HepG2 (cell line): ENCODE data around the gene NADK2. TPM values are rescaled to one million over a fixed set of nuclear protein-coding genes. Genes with fewer than 3 reads are reported as not detected.

Source experiments
- CHD2 ChIP-seq: IDR thresholded peaks from 2 replicates; pipeline ENCODE4 v1.6.1; 2011; ENCODE audit warnings: low read depth, low read length, improper control_type of control experiment
- FOXP1 ChIP-seq, 2 experiments: fragments of 450-650 bp in 1 of 2; IDR thresholded peaks; 2 replicates each; pipeline ENCODE4 v1.6.1; 2017 to 2018; ENCODE audit warnings: antibody characterized with exemption in 1 of 2
- GABPA ChIP-seq, 2 experiments: IDR thresholded peaks; 2 replicates each; pipeline ENCODE4 v1.6.1; 2011 to 2016; ENCODE audit warnings: low read depth in 2 of 2, low read length in 1 of 2, missing biosample characterization in 1 of 2, missing genetic modification characterization in 1 of 2
- KDM4B ChIP-seq: sonication (generic); formaldehyde crosslinking; IDR thresholded peaks from 2 replicates; pipeline ENCODE4 v1.4.0; 2020; ENCODE audit warnings: missing genetic modification reagents
- LRRFIP1 ChIP-seq: sonication (generic); formaldehyde crosslinking; conservative IDR thresholded peaks from 2 replicates; pipeline ENCODE4 v1.4.0; 2020; ENCODE audit warnings: missing genetic modification reagents
- NPAS2 ChIP-seq: sonication (generic); formaldehyde crosslinking; IDR thresholded peaks from 2 replicates; pipeline ENCODE4 v1.8.0; 2022; ENCODE audit warnings: mild to moderate bottlenecking, missing genetic modification reagents, borderline replicate concordance
- PCBP1 ChIP-seq: fragments of 200-400 bp; formaldehyde crosslinking; IDR thresholded peaks from 2 replicates; pipeline ENCODE4 v1.6.1; 2017; ENCODE audit warnings: mild to moderate bottlenecking, low read depth, low read length, borderline replicate concordance
- RFX1 ChIP-seq: fragments of 450-650 bp; IDR thresholded peaks from 2 replicates; pipeline ENCODE4 v1.6.1; 2017
- SOX13 ChIP-seq, 3 experiments: fragments of 450-650 bp in 1 of 3; sonication (generic) in 1 of 3; formaldehyde crosslinking in 1 of 3; IDR thresholded peaks in 2 of 3; conservative IDR thresholded peaks in 1 of 3; 2 replicates each; pipeline versions ENCODE4 v1.5.0 to v1.6.1; 2016 to 2020; ENCODE audit warnings: antibody characterized with exemption in 1 of 3, mild to moderate bottlenecking in 1 of 3, missing compliant biosample characterization in 1 of 3, missing genetic modification reagents in 1 of 3, moderate library complexity in 1 of 3
- SP4 ChIP-seq: sonication (generic); formaldehyde crosslinking; IDR thresholded peaks from 2 replicates; pipeline ENCODE4 v1.8.1; 2023; ENCODE audit warnings: mild to moderate bottlenecking, missing genetic modification reagents
- SRF ChIP-seq: IDR thresholded peaks from 2 replicates; pipeline ENCODE4 v1.6.1; 2011; ENCODE audit warnings: mild to moderate bottlenecking, low read depth, low read length, moderate library complexity
- THAP7 ChIP-seq: sonication (generic); formaldehyde crosslinking; IDR thresholded peaks from 2 replicates; pipeline ENCODE4 v1.8.1; 2023; ENCODE audit warnings: mild to moderate bottlenecking, missing genetic modification reagents
- ZNF121 ChIP-seq: sonication (generic); formaldehyde crosslinking; IDR thresholded peaks from 2 replicates; pipeline ENCODE4 v1.5.0; 2020; ENCODE audit warnings: mild to moderate bottlenecking, missing genetic modification reagents
- ZNF224 ChIP-seq: sonication (generic); formaldehyde crosslinking; IDR thresholded peaks from 2 replicates; pipeline ENCODE4 v1.5.0; 2020; ENCODE audit warnings: mild to moderate bottlenecking, missing genetic modification reagents
- ZNF275 ChIP-seq: sonication (generic); formaldehyde crosslinking; IDR thresholded peaks from 2 replicates; pipeline ENCODE4 v1.8.0; 2022; ENCODE audit warnings: missing genetic modification reagents, mild to moderate bottlenecking, inconsistent platforms, borderline replicate concordance
- ZNF546 ChIP-seq: sonication (generic); formaldehyde crosslinking; conservative IDR thresholded peaks from 2 replicates; pipeline ENCODE4 v1.8.1; 2023; ENCODE audit warnings: mild to moderate bottlenecking, missing genetic modification reagents
- ZNF652 ChIP-seq: IDR thresholded peaks from 2 replicates; pipeline ENCODE4 v1.6.1; 2016; ENCODE audit warnings: low read depth, borderline replicate concordance
- ZNF883 ChIP-seq: sonication (generic); formaldehyde crosslinking; IDR thresholded peaks from 2 replicates; pipeline ENCODE4 v1.5.1; 2020; ENCODE audit warnings: mild to moderate bottlenecking, missing genetic modification reagents; ENCODE audit errors: not compliant biosample characterization
- ZXDC ChIP-seq: sonication (generic); formaldehyde crosslinking; IDR thresholded peaks from 2 replicates; pipeline ENCODE4 v1.5.0; 2020; ENCODE audit warnings: mild to moderate bottlenecking, missing genetic modification reagents
- polyA plus RNA-seq, 8 experiments: library from polyadenylated mRNA; depleted of rRNA in 3 of 8; stranded (reverse) in 7 of 8; unstranded in 1 of 8; fragments of >200 nt; fragmentation: Illumina TruSeq in 4 of 8; extraction: Trizol in 4 of 8; gene quantifications; 2 replicates each; pipeline versions ENCODE4 v1.2.1 to v1.2.3, GENCODE V29; 2011 to 2016; ENCODE audit warnings: low read depth in 4 of 8, missing spikeins in 1 of 8, mixed read lengths in 1 of 8; ENCODE audit not compliant: insufficient read depth in 1 of 8
- total RNA-seq, 5 experiments: library from RNA; depleted of rRNA; stranded (reverse); fragments of >200 nt; fragmentation: Illumina TruSeq; extraction: Trizol; gene quantifications; 2 replicates each; pipeline ENCODE4 v1.2.3, GENCODE V29; 2016; ENCODE audit warnings: low read depth in 1 of 5

Gene NADK2
- total and polyA plus RNA-seq, 2 of the 13 experiments (the other 11 are each of a cell fraction or from before 2014, with no cell fraction given), result 13.9 to 71.4 TPM

- TF ChIP-seq ZNF275 (CRISPR knock-in tag), result no peak
- TF ChIP-seq PCBP1, result no peak; the same call in 1 of the 2 replicates
- TF ChIP-seq ZXDC (CRISPR knock-in tag), result no peak
- 0 out of 2 replicates have a peak, but pooled peaks have one; percentile 76 for TF ChIP-seq ZNF224 (CRISPR knock-in tag)
- TF ChIP-seq NPAS2 (CRISPR knock-in tag), result no peak
- no peak for TF ChIP-seq LRRFIP1 (CRISPR knock-in tag)
- peak; percentile 48; the same call in 1 of the 2 replicates for TF ChIP-seq CHD2
- no peak for TF ChIP-seq ZNF546 (CRISPR knock-in tag)
- no peak for TF ChIP-seq THAP7 (CRISPR knock-in tag)
- TF ChIP-seq SOX13 (IDR thresholded peaks at IDR 0.05), result no peak
- TF ChIP-seq SOX13 (CRISPR knock-in tag; conservative IDR thresholded peaks at IDR 0.05 in 1 of 2, IDR thresholded peaks at IDR 0.05 in 1 of 2), result peak in 1 of 2 experiments; percentile 49; a peak in 2 of 4 replicates
- peak; percentile 65 for TF ChIP-seq GABPA (IDR thresholded peaks at IDR 0.05; ENCODE audit: low read depth, low read length)
- TF ChIP-seq GABPA (CRISPR knock-in tag; IDR thresholded peaks at IDR 0.05; ENCODE audit: low read depth), result peak; percentile 93
- TF ChIP-seq FOXP1 (IDR thresholded peaks at IDR 0.05), result no peak
- no peak for TF ChIP-seq FOXP1 (CRISPR knock-in tag; IDR thresholded peaks at IDR 0.05)
- TF ChIP-seq ZNF652 (CRISPR knock-in tag), result no peak; the same call in 1 of the 2 replicates
- TF ChIP-seq SP4 (CRISPR knock-in tag), result peak; percentile 78
- no peak for TF ChIP-seq SRF
- TF ChIP-seq KDM4B (CRISPR knock-in tag), result peak; percentile 47; the same call in 1 of the 2 replicates
- no peak for TF ChIP-seq RFX1
- TF ChIP-seq ZNF121 (CRISPR knock-in tag), result peak; percentile 71; the same call in 1 of the 2 replicates
- TF ChIP-seq ZNF883 (CRISPR knock-in tag), result peak; percentile 41
Measured at GRCh38 chr5:36151434-36152323, 90.0 kb downstream of the NADK2 start, which contains the start of the genes LMBRD2 and SKP2 (continued).
